Natural killer cell (primary cell): ENCODE measurements around the gene HOXB5. TPM values are rescaled to one million over a fixed set of nuclear protein-coding genes. Genes with fewer than 3 reads are reported as not detected.

ENCODE experiments used
- ATAC-seq, 3 donors: fragments of 150-1000 bp in 2 of 3; fragments of 200-7000 bp in 1 of 3; cut with Tn5 transposase; 1 replicate in 1 of 3; 2 replicates in 2 of 3; pipeline ENCODE4 v1.10.0; 2021; ENCODE audit warnings: mild to moderate bottlenecking in 2 of 3, moderate library complexity in 2 of 3
- DNase-seq, 2 donors: peaks; one replicate each; pipeline versions ENCODE4 v3.0.0 to v3.0.0-alpha.2; 2013 to 2021; ENCODE audit warnings: mixed read lengths in 1 of 2
- H3K27ac ChIP-seq: one replicate; pipeline ENCODE4 v1.5.1; 2013; ENCODE audit warnings: mild to moderate bottlenecking, low read length
- H3K27me3 ChIP-seq: one replicate; pipeline ENCODE4 v1.6.1; 2013; ENCODE audit warnings: low read length; ENCODE audit not compliant: control insufficient read depth, insufficient read depth
- H3K36me3 ChIP-seq: one replicate; pipeline ENCODE4 v1.6.1; 2013; ENCODE audit warnings: low read length; ENCODE audit not compliant: control insufficient read depth, insufficient read depth
- H3K4me1 ChIP-seq: one replicate; pipeline ENCODE4 v1.6.1; 2013; ENCODE audit warnings: low read length; ENCODE audit not compliant: control insufficient read depth, insufficient read depth
- H3K4me3 ChIP-seq: one replicate; pipeline ENCODE4 v1.5.1; 2013; ENCODE audit warnings: low read length
- H3K9me3 ChIP-seq: one replicate; pipeline ENCODE4 v1.6.1; 2013; ENCODE audit warnings: low read length; ENCODE audit not compliant: control insufficient read depth, insufficient read depth
- H3K27ac Mint-ChIP-seq, 2 donors: one replicate each; pipeline ENCODE4 v1.8.0; 2022; ENCODE audit warnings: mild to moderate bottlenecking in 2 of 2, mixed read lengths in 2 of 2, moderate library complexity in 1 of 2
- H3K27me3 Mint-ChIP-seq, 2 donors: one replicate each; pipeline ENCODE4 v1.8.0; 2022; ENCODE audit warnings: low read depth in 2 of 2, mixed read lengths in 2 of 2
- H3K36me3 Mint-ChIP-seq: one replicate; pipeline ENCODE4 v1.8.0; 2022; ENCODE audit warnings: mixed read lengths
- H3K4me1 Mint-ChIP-seq, 2 donors: one replicate each; pipeline ENCODE4 v1.8.0; 2022; ENCODE audit warnings: mixed read lengths in 2 of 2
- H3K4me3 Mint-ChIP-seq: one replicate; pipeline ENCODE4 v1.8.0; 2022; ENCODE audit warnings: mild to moderate bottlenecking, moderate library complexity, mixed read lengths
- H3K9me3 Mint-ChIP-seq, 2 donors: one replicate each; pipeline ENCODE4 v1.8.0; 2022; ENCODE audit warnings: mixed read lengths in 2 of 2
- WGBS: methylation state at CpG from one replicate; pipeline ENCODE4 v1.1.7; 2013; ENCODE audit warnings: missing lambda C conversion rate; ENCODE audit not compliant: insufficient coverage; 5-methylcytosine and 5-hydroxymethylcytosine counted together
- intact Hi-C: fragments of 100-400 bp; cut with micrococcal nuclease; formaldehyde crosslinking; loops from one replicate; pipeline ENCODE4 v1.14.2; 2022
- total RNA-seq, 4 donors: library from RNA; stranded (reverse); fragments of 120-200 nt in 1 of 4; gene quantifications; one replicate each; pipeline versions ENCODE4 v1.2.3 to v1.2.4, GENCODE V29; 2013 to 2022
- TF ChIP-seq, protein P1 (sequence below): fragments of 200-600 bp; IDR thresholded peaks from one replicate; pipeline ENCODE4 v1.8.0; 2022; ENCODE audit warnings: antibody characterized with exemption

HOXB5 gene
- total RNA-seq, 3 donors from 2014 or later (not counting 1 experiment from before 2014, with no cell fraction given): not detected

DNA sequence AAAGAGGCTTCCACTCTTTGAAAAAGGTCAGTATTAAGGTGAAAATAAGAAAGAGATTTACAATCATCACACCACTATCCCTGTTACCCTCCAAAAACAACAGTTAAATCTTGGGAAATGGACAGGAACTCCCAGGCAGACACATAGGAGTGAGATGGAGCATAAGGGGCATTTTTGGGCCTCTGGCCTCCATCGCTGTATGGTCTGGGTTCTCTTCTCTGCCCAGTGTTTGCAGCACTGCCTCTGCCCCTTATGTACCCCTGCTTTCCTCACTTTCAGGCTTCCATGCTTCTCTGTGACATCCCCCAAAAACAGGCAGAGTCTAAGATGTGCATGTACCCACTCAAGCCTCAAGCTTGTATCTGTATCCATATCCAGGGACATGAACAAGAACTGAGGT is 48.0 kb downstream of the HOXB5 start:
- Histone ChIP-seq H3K27me3 (no peaks in the 10 kb centered on the region), H3K9me3 (no peaks in the 10 kb centered on the region), H3K4me1 (peaks cover 62% of the 10 kb centered on the region), H3K4me3 (no peak overlapping the region), H3K36me3 (peaks cover under 1% of the 10 kb centered on the region), H3K27ac (peak overlapping the region; percentile 95)
- ATAC-seq (no peak), DNase-seq (no peak)
- H3K36me3 Mint-ChIP-seq: peaks cover 7% of the 10 kb centered on the region
- H3K27ac Mint-ChIP-seq: peak overlapping the region; percentile 94 to 99
- TF ChIP-seq, protein P1, sequence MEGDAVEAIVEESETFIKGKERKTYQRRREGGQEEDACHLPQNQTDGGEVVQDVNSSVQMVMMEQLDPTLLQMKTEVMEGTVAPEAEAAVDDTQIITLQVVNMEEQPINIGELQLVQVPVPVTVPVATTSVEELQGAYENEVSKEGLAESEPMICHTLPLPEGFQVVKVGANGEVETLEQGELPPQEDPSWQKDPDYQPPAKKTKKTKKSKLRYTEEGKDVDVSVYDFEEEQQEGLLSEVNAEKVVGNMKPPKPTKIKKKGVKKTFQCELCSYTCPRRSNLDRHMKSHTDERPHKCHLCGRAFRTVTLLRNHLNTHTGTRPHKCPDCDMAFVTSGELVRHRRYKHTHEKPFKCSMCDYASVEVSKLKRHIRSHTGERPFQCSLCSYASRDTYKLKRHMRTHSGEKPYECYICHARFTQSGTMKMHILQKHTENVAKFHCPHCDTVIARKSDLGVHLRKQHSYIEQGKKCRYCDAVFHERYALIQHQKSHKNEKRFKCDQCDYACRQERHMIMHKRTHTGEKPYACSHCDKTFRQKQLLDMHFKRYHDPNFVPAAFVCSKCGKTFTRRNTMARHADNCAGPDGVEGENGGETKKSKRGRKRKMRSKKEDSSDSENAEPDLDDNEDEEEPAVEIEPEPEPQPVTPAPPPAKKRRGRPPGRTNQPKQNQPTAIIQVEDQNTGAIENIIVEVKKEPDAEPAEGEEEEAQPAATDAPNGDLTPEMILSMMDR: no peak
- intact Hi-C loops: no loop called here
- H3K27me3 Mint-ChIP-seq: peaks cover 0 to 20% of the 10 kb centered on the region in 2 donors
- WGBS: 96% methylated on average over 1 of the region's 1 CpG
- H3K4me3 Mint-ChIP-seq: peak overlapping the region; percentile 99
- H3K4me1 Mint-ChIP-seq: peaks cover 66 to 69% of the 10 kb centered on the region in 2 donors
- H3K9me3 Mint-ChIP-seq: no peaks in the 10 kb centered on the region

DNA sequence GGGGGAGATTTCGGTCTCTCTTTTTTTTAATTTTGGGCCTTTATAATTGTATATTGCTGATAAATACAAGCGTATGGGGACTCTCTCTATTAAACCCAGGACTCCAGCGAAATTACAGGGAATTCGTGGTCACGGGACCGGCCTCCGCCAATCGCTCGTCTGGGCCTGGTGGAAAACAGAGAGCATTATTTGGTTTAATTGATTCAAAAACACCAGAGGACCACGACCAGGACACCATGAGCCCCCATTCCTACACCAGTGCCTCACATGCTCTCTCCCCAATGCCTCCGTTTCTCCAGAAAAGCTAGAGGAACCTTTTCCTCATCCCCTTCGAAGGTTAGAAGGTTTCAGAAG is 48.6 kb downstream of the HOXB5 start, which contains the start of gene HOXB2:
Gene HOXB2 (minus strand): TSS at position 88 of the 354 bp plus-strand sequence. CDS start 198 bp downstream, outside the sequence.
- TF ChIP-seq, protein P1: no peak
- H3K27ac Mint-ChIP-seq: peak within 1 kb of the TSS; percentile 94 to 99
- no peak for DNase-seq
- peaks cover 0 to 20% of the 10 kb centered on the region in 2 donors for H3K27me3 Mint-ChIP-seq
- peak within 1 kb of the TSS; percentile 99 for H3K4me3 Mint-ChIP-seq
- H3K4me1 ChIP-seq: peaks cover 62% of the 10 kb centered on the region
- peaks cover 70 to 71% of the 10 kb centered on the region in 2 donors for H3K4me1 Mint-ChIP-seq
- no peak for ATAC-seq
- no peaks in the 10 kb centered on the region for H3K36me3 ChIP-seq
- intact Hi-C loops: no loop called here
- H3K36me3 Mint-ChIP-seq: peaks cover 7% of the 10 kb centered on the region
- peak within 1 kb of the TSS; percentile 95 for H3K27ac ChIP-seq
- no peaks in the 10 kb centered on the region for H3K9me3 ChIP-seq
- WGBS: 69% methylated on average over 11 of the region's 12 CpGs
- H3K27me3 ChIP-seq: no peaks in the 10 kb centered on the region
- no peaks in the 10 kb centered on the region for H3K9me3 Mint-ChIP-seq
- peak within 1 kb of the TSS; percentile 77 for H3K4me3 ChIP-seq

- TF ChIP-seq, protein P1: no peak
- peak overlapping the region; percentile 95 for H3K27ac ChIP-seq
- peak overlapping the region; percentile 94 to 99 for H3K27ac Mint-ChIP-seq
- ATAC-seq: peak in 1 of 3 donors; percentile 8
- peaks cover 7% of the 10 kb centered on the region for H3K36me3 Mint-ChIP-seq
- peak overlapping the region; percentile 77 for H3K4me3 ChIP-seq
- H3K9me3 ChIP-seq: no peaks in the 10 kb centered on the region
- peaks cover 0 to 23% of the 10 kb centered on the region in 2 donors for H3K27me3 Mint-ChIP-seq
- 5% methylated on average over 28 of the region's 38 CpGs for WGBS
- H3K4me1 Mint-ChIP-seq: peaks cover 73 to 74% of the 10 kb centered on the region in 2 donors
- DNase-seq: peak in 1 of 2 donors; percentile 60
- H3K27me3 ChIP-seq: no peaks in the 10 kb centered on the region
- intact Hi-C loops: no loop called here
- H3K4me3 Mint-ChIP-seq: peak overlapping the region; percentile 99
- no peaks in the 10 kb centered on the region for H3K36me3 ChIP-seq
- peaks cover 62% of the 10 kb centered on the region for H3K4me1 ChIP-seq
- H3K9me3 Mint-ChIP-seq: no peaks in the 10 kb centered on the region
Observed at GRCh38 chr17:48544349-48545021, 49.1 kb downstream of the HOXB5 start.
